Tibial nerve (tissue), 4 donors: ENCODE measurements around the gene BANP. TPM values are rescaled to one million over a fixed set of nuclear protein-coding genes. Genes with fewer than 3 reads are reported as not detected.

ENCODE experiments used
- DNase-seq, 2 donors: peaks; one replicate each; pipeline ENCODE4 v3.0.0-alpha.2; 2019; ENCODE audit warnings: low spot score in 2 of 2
- H3K27ac ChIP-seq, 4 donors: fragments of 200-600 bp; sonication (generic) in 3 of 4; one replicate each; pipeline ENCODE4 v1.5.1; 2017 to 2019; ENCODE audit warnings: mild to moderate bottlenecking in 1 of 4
- H3K27me3 ChIP-seq, 2 donors: fragments of 200-600 bp; sonication (generic) in 1 of 2; one replicate each; pipeline versions ENCODE4 v1.5.1 to v1.6.0; 2017 to 2019
- H3K36me3 ChIP-seq, 3 donors: fragments of 200-600 bp; sonication (generic); one replicate each; pipeline ENCODE4 v1.5.1; 2018 to 2019
- H3K4me1 ChIP-seq, 4 donors: fragments of 200-600 bp; sonication (generic) in 3 of 4; one replicate each; pipeline ENCODE4 v1.5.1; 2017 to 2019
- H3K4me3 ChIP-seq, 4 donors: fragments of 200-600 bp; sonication (generic) in 3 of 4; one replicate each; pipeline ENCODE4 v1.5.1; 2017 to 2019; ENCODE audit warnings: mild to moderate bottlenecking in 1 of 4, moderate library complexity in 1 of 4
- H3K9me3 ChIP-seq, 4 donors: fragments of 200-600 bp; sonication (generic) in 3 of 4; one replicate each; pipeline ENCODE4 v1.5.1; 2017 to 2019
- CTCF ChIP-seq, 5 experiments: fragments of 200-600 bp in 3 of 5; fragments of 450-650 bp in 2 of 5; sonication (generic) in 3 of 5; IDR thresholded peaks; one replicate each; pipeline ENCODE4 v1.5.1; 2016 to 2019; ENCODE audit warnings: antibody characterized with exemption in 5 of 5, mild to moderate bottlenecking in 3 of 5, moderate library complexity in 2 of 5
- EP300 ChIP-seq, 2 donors: sonication (generic); formaldehyde crosslinking; IDR thresholded peaks; one replicate each; pipeline ENCODE4 v1.6.1; 2017; ENCODE audit warnings: antibody characterized with exemption in 2 of 2, mild to moderate bottlenecking in 1 of 2
- POLR2A ChIP-seq, 2 donors: fragments of 450-650 bp; IDR thresholded peaks; one replicate each; pipeline ENCODE4 v1.6.1; 2017; ENCODE audit warnings: antibody characterized with exemption in 2 of 2, mild to moderate bottlenecking in 2 of 2, moderate library complexity in 2 of 2
- WGBS, 2 donors: methylation state at CpG; one replicate each; pipeline ENCODE4 v1.1.5; 2018; 5-methylcytosine and 5-hydroxymethylcytosine counted together
- total RNA-seq, 4 donors: library from RNA; depleted of rRNA; stranded (reverse); fragments of >200 nt; gene quantifications; one replicate each; pipeline ENCODE4 v1.1.0, GENCODE V29; 2016

BANP gene
- total RNA-seq, 4 donors from 2014 or later = 21.9 to 27.3 (median 24.6) TPM

GRCh38 chr16:88057656-88058055 lies 106.4 kb downstream of the BANP start:
- Histone ChIP-seq H3K4me3 (no peak overlapping the region), H3K27me3 (no peaks in the 10 kb centered on the region), H3K9me3 (no peaks in the 10 kb centered on the region), H3K27ac (no peak overlapping the region), H3K4me1 (peaks cover 0 to 15% (median 3%) of the 10 kb centered on the region in 4 donors), H3K36me3 (peaks cover 0 to 41% (median 0%) of the 10 kb centered on the region in 3 donors)
- no peak for DNase-seq
- TF ChIP-seq CTCF (IDR thresholded peaks at IDR 0.05) (no peak), POLR2A (IDR thresholded peaks at IDR 0.05) (no peak), EP300 (IDR thresholded peaks at IDR 0.05) (no peak)
- 87 to 96% methylated on average over 21 to 26 of the region's 26 CpGs for WGBS, 2 donors

GRCh38 chr16:88058136-88058535 lies 106.9 kb downstream of the BANP start:
- Histone ChIP-seq H3K4me3 (no peak overlapping the region), H3K27me3 (no peaks in the 10 kb centered on the region), H3K4me1 (peaks cover 0 to 20% (median 6%) of the 10 kb centered on the region in 4 donors), H3K9me3 (no peaks in the 10 kb centered on the region), H3K27ac (no peak overlapping the region), H3K36me3 (peaks cover 0 to 37% (median 0%) of the 10 kb centered on the region in 3 donors)
- TF ChIP-seq CTCF (IDR thresholded peaks at IDR 0.05) (no peak), EP300 (IDR thresholded peaks at IDR 0.05) (no peak), POLR2A (IDR thresholded peaks at IDR 0.05) (no peak)
- WGBS, 2 donors = 51 to 71% methylated on average over 12 to 14 of the region's 14 CpGs
- no peak for DNase-seq

GRCh38 chr16:88058817-88059216 lies 107.6 kb downstream of the BANP start:
- Histone ChIP-seq H3K36me3 (peaks cover 0 to 37% (median 0%) of the 10 kb centered on the region in 3 donors), H3K9me3 (no peaks in the 10 kb centered on the region), H3K4me1 (peaks cover 0 to 27% (median 9%) of the 10 kb centered on the region in 4 donors), H3K27ac (no peak overlapping the region), H3K27me3 (no peaks in the 10 kb centered on the region), H3K4me3 (no peak overlapping the region)
- TF ChIP-seq CTCF (IDR thresholded peaks at IDR 0.05) = no peak
- TF ChIP-seq POLR2A (IDR thresholded peaks at IDR 0.05) = no peak
- TF ChIP-seq EP300 (IDR thresholded peaks at IDR 0.05) = no peak
- 93% methylated on average over 8 to 12 of the region's 12 CpGs for WGBS, 2 donors
- no peak for DNase-seq

GRCh38 chr16:88059701-88060386 lies 108.6 kb downstream of the BANP start:
- no peak overlapping the region for H3K27ac ChIP-seq

More at GRCh38 chr16:88059701-88060386, 108.6 kb downstream of the BANP start:
- Histone ChIP-seq H3K9me3 (no peaks in the 10 kb centered on the region), H3K4me1 (peaks cover 0 to 28% (median 9%) of the 10 kb centered on the region in 4 donors), H3K27me3 (no peaks in the 10 kb centered on the region), H3K4me3 (no peak overlapping the region), H3K36me3 (peaks cover 0 to 38% (median 0%) of the 10 kb centered on the region in 3 donors)
- 96 to 98% methylated on average over 10 to 27 of the region's 27 CpGs for WGBS, 2 donors
- no peak for DNase-seq
- TF ChIP-seq POLR2A (IDR thresholded peaks at IDR 0.05) (no peak), CTCF (IDR thresholded peaks at IDR 0.05) (no peak), EP300 (IDR thresholded peaks at IDR 0.05) (no peak)
